GM19099 (cell line): ENCODE data around the gene NIM1K.

ENCODE experiments used
- POLR2A ChIP-seq: IDR thresholded peaks from 3 replicates; pipeline ENCODE4 v1.6.1; 2011; ENCODE audit warnings: low read depth; ENCODE audit not compliant: insufficient read length; ENCODE audit errors: extremely low read depth

NIM1K gene

DNA sequence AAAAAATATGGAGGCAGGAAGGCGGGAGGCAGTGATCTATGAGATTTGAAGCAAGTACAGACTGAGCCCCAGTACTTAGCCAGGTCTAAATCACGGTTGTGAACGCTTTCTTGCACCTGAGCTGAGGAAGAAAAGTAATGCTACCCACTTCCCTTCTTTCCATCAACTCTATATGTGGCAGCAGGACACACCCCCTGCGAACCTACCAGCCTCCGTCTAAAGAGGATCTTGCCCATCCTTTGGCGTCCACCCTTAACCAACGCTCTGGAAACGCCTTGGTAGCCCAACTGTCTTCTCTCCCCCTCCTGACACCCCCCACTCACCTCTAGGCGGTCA lies 120.6 kb downstream of the NIM1K start:
- TF ChIP-seq POLR2A: no peak

GRCh38 chr5:43313035-43313853 lies 121.2 kb downstream of the NIM1K start, which contains the start of gene HMGCS1:
Gene HMGCS1, minus strand, starts transcription at chr5:43313412. Its CDS starts 14,447 bp downstream, at chr5:43298965.
- TF ChIP-seq POLR2A: peak; percentile 98

- no peak for TF ChIP-seq POLR2A
Observed at GRCh38 chr5:43313854-43314457, 121.9 kb downstream of the NIM1K start.

- TF ChIP-seq POLR2A: no peak
Observed at GRCh38 chr5:43314724-43315123, 122.7 kb downstream of the NIM1K start.

GRCh38 chr5:43315263-43315662 lies 123.2 kb downstream of the NIM1K start:
- no peak for TF ChIP-seq POLR2A

- TF ChIP-seq POLR2A: no peak
Observed at GRCh38 chr5:43315682-43316081, 123.7 kb downstream of the NIM1K start.

GRCh38 chr5:43316421-43316820 lies 124.4 kb downstream of the NIM1K start:
- no peak for TF ChIP-seq POLR2A

DNA sequence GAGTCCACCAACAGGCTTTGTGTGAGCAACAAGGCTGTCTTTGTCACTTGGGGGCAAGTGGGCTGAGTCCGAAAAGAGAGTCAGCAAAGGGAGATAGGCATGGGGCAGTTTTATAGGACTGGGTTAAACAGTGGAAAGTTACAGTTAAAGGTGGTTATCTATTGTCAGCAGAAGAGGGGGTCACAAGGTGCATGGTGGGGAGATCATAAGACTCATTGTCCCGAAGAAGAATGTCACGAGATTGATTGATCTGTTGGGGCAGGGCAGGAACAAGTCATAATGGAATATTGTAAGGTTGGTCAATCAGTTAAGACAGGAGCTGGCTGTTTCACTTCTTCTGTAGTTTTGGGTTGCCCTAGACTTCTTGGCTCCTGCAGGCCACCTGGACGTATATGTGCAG lies 128.8 kb downstream of the NIM1K start:
- no peak for TF ChIP-seq POLR2A
